ENCODE data around the gene DGKZ.

GRCh38 chr11:46298699-46299433 is 48.4 kb upstream of the DGKZ start:
- no peak for TF ChIP-seq POLR2A (IDR thresholded peaks at IDR 0.05; ENCODE audit: low read length)
- no peak for TF ChIP-seq GATA1 (IDR thresholded peaks at IDR 0.05; ENCODE audit: low read depth, low read length)
